Vagina (tissue), 2 donors: ENCODE measurements around the gene FLVCR1. TPM values are rescaled to one million over a fixed set of nuclear protein-coding genes. Genes with fewer than 3 reads are reported as not detected.
"Not testable (repeated sequence)": the region's sequence is repeated elsewhere in the genome, so short reads cannot be mapped to it uniquely, and the experiment has no call there.

Experiments used
- DNase-seq, 2 donors: peaks; one replicate each; pipeline ENCODE4 v3.0.0-alpha.2; 2017; ENCODE audit errors: extremely low spot score in 2 of 2
- H3K27ac ChIP-seq: fragments of 200-600 bp; sonication (generic); one replicate; pipeline ENCODE4 v1.5.1; 2019
- H3K27me3 ChIP-seq: fragments of 200-600 bp; sonication (generic); one replicate; pipeline ENCODE4 v1.5.1; 2019
- H3K36me3 ChIP-seq, 2 donors: fragments of 200-600 bp; sonication (generic); one replicate each; pipeline ENCODE4 v1.5.1; 2017 to 2019
- H3K4me1 ChIP-seq: fragments of 200-600 bp; sonication (generic); one replicate; pipeline ENCODE4 v1.5.1; 2019
- H3K4me3 ChIP-seq, 2 donors: fragments of 200-600 bp; sonication (generic); 1 replicate in 1 of 2; 2 replicates in 1 of 2; pipeline ENCODE4 v1.5.1; 2016 to 2019
- H3K9me3 ChIP-seq: fragments of 200-600 bp; sonication (generic); one replicate; pipeline ENCODE4 v1.5.1; 2019
- POLR2A ChIP-seq, 2 donors: fragments of 450-650 bp; IDR thresholded peaks; one replicate each; pipeline ENCODE4 v1.6.1; 2017; ENCODE audit warnings: antibody characterized with exemption in 2 of 2, mild to moderate bottlenecking in 2 of 2, moderate library complexity in 2 of 2
- POLR2AphosphoS5 ChIP-seq, 2 donors: sonication (generic); formaldehyde crosslinking; IDR thresholded peaks; one replicate each; pipeline ENCODE4 v1.9.0; 2017; ENCODE audit warnings: antibody characterized with exemption in 2 of 2, mild to moderate bottlenecking in 2 of 2, low read depth in 1 of 2; ENCODE audit not compliant: insufficient read depth in 1 of 2
- intact Hi-C: fragments of 100-400 bp; cut with DNase I; formaldehyde crosslinking; loops from one replicate; pipeline ENCODE4 v1.15.1; 2023
- total RNA-seq: library from RNA; depleted of rRNA; stranded (reverse); fragments of >200 nt; gene quantifications from one replicate; pipeline ENCODE4 v1.2.3, GENCODE V29; 2016
- TF ChIP-seq, protein P1 (sequence below), 3 experiments: fragments of 450-650 bp in 2 of 3; fragments of 200-600 bp in 1 of 3; sonication (generic) in 1 of 3; IDR thresholded peaks; one replicate each; pipeline ENCODE4 v1.5.1; 2017 to 2019; ENCODE audit warnings: antibody characterized with exemption in 3 of 3, mild to moderate bottlenecking in 2 of 3, moderate library complexity in 2 of 3

The FLVCR1 gene
- total RNA-seq, 1 donor from 2014 or later = 5.6 TPM

- no peak for DNase-seq
- Histone ChIP-seq H3K27ac (no peak overlapping the region), H3K4me3 (no peak overlapping the region), H3K36me3 (no peaks in the 10 kb centered on the region), H3K9me3 (no peaks in the 10 kb centered on the region), H3K27me3 (no peaks in the 10 kb centered on the region), H3K4me1 (no peaks in the 10 kb centered on the region)
- TF ChIP-seq, protein P1, sequence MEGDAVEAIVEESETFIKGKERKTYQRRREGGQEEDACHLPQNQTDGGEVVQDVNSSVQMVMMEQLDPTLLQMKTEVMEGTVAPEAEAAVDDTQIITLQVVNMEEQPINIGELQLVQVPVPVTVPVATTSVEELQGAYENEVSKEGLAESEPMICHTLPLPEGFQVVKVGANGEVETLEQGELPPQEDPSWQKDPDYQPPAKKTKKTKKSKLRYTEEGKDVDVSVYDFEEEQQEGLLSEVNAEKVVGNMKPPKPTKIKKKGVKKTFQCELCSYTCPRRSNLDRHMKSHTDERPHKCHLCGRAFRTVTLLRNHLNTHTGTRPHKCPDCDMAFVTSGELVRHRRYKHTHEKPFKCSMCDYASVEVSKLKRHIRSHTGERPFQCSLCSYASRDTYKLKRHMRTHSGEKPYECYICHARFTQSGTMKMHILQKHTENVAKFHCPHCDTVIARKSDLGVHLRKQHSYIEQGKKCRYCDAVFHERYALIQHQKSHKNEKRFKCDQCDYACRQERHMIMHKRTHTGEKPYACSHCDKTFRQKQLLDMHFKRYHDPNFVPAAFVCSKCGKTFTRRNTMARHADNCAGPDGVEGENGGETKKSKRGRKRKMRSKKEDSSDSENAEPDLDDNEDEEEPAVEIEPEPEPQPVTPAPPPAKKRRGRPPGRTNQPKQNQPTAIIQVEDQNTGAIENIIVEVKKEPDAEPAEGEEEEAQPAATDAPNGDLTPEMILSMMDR (IDR thresholded peaks at IDR 0.05) = no peak
- TF ChIP-seq POLR2A (IDR thresholded peaks at IDR 0.05) (no peak), POLR2AphosphoS5 (IDR thresholded peaks at IDR 0.05; ENCODE audit: insufficient read depth in 1 of 2, low read depth in 1 of 2) (no peak)
- intact Hi-C loops = no loop called here
These were observed 50.9 kb downstream of the FLVCR1 start for GRCh38 chr1:212908971-212909370.

DNA sequence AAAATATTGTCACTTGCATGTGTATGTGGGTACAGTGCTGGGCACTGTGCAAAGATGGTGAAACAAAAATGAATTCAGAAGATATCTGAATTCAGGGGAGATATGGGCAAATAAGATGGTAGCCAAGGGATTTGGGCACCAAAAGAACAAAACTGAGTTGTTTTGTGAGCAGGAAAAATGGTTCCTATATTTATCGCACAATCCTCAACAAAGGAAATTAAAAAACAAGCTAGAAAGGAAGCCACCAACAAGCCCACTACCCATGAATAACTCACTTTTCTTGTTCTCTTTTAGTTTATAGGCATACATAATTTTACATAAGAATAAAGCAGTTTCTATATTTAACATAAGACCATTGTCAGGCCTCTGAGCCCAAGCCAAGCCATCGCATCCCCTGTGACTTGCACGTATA lies 51.6 kb downstream of the FLVCR1 start:
- Histone ChIP-seq H3K36me3 (no peaks in the 10 kb centered on the region), H3K9me3 (no peaks in the 10 kb centered on the region), H3K27me3 (no peaks in the 10 kb centered on the region), H3K27ac (no peak overlapping the region), H3K4me3 (no peak overlapping the region), H3K4me1 (no peaks in the 10 kb centered on the region)
- TF ChIP-seq, protein P1 (IDR thresholded peaks at IDR 0.05) = no peak
- no peak for TF ChIP-seq POLR2A (IDR thresholded peaks at IDR 0.05)
- no peak for TF ChIP-seq POLR2AphosphoS5 (IDR thresholded peaks at IDR 0.05; ENCODE audit: insufficient read depth in 1 of 2, low read depth in 1 of 2)
- no peak for DNase-seq
- intact Hi-C loops = no loop called here

DNA sequence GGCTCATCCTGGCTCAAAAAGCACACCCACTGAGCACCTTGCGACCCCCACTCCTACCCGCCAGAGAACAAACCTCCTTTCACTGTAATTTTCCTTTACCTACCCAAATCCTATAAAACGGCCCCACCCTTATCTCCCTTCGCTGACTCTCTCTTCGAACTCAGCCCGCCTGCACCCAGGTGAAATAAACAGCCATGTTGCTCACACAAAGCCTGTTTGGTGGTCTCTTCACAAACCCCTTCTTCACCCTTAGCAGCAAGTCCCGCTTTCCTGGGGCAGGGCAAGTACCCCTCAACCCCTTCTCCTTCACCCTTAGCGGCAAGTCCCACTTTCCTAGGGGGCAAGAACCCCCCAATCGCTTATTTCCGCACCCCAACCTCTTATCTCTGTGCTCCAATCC lies 52.1 kb downstream of the FLVCR1 start:
- H3K36me3 ChIP-seq, H3K4me3 ChIP-seq, intact Hi-C loops, H3K9me3 ChIP-seq, DNase-seq, H3K27ac ChIP-seq, H3K4me1 ChIP-seq, H3K27me3 ChIP-seq: not testable (repeated sequence)

GRCh38 chr1:212913638-212914037 lies 55.6 kb downstream of the FLVCR1 start:
- H3K27ac ChIP-seq, H3K9me3 ChIP-seq, H3K36me3 ChIP-seq, intact Hi-C loops, H3K4me3 ChIP-seq, DNase-seq, H3K27me3 ChIP-seq, H3K4me1 ChIP-seq: not testable (repeated sequence)

DNA sequence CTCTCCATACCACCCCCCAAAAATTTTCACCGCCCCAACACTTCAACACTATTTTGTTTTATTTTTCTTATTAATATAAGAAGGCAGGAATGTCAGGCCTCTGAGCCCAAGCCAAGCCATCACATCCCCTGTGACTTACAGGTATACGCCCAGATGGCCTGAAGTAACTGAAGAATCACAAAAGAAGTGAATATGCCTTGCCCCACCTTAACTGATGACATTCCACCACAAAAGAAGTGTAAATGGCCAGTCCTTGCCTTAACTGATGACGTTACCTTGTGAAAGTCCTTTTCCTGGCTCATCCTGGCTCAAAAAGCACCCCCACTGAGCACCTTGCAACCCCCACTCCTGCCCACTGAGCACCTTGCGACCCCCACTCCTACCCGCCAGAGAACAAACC lies 56.0 kb downstream of the FLVCR1 start:
- H3K27ac ChIP-seq, H3K36me3 ChIP-seq, H3K4me3 ChIP-seq, intact Hi-C loops, H3K4me1 ChIP-seq, H3K27me3 ChIP-seq, DNase-seq, H3K9me3 ChIP-seq: not testable (repeated sequence)

DNA sequence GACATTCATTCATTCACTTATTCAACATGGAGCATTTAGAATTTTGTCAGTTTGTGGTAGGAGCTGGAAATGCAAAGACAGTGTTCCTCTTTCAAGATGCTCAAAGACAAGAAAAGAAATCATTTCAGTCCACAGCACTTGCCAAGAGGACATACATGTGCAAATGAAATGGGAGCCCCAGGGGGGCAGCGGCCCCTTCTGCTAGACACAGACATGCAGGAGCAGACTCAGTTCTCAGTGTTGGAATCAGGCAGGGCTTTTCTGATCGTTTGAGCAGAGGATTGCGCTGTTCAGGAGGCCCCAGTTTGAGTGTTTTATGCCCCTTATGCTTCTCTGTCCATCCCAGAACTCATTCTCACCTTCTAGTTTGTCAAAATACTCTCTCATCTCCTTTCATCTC lies 56.7 kb downstream of the FLVCR1 start:
- TF ChIP-seq POLR2AphosphoS5 (IDR thresholded peaks at IDR 0.05; ENCODE audit: insufficient read depth in 1 of 2, low read depth in 1 of 2) (no peak), POLR2A (IDR thresholded peaks at IDR 0.05) (no peak)
- TF ChIP-seq, protein P1 (IDR thresholded peaks at IDR 0.05) = no peak
- no peaks in the 10 kb centered on the region for H3K9me3 ChIP-seq
- peaks cover 9% of the 10 kb centered on the region for H3K4me1 ChIP-seq
- no peaks in the 10 kb centered on the region for H3K27me3 ChIP-seq
- no peak overlapping the region for H3K4me3 ChIP-seq
- no peaks in the 10 kb centered on the region for H3K36me3 ChIP-seq
- no peak for DNase-seq
- no peak overlapping the region for H3K27ac ChIP-seq
- intact Hi-C loops = no loop called here
